Gastroesophageal sphincter (tissue), 3 donors: ENCODE data around the gene SMAD1.

Experiments
- EP300 ChIP-seq: sonication (generic); formaldehyde crosslinking; IDR thresholded peaks from one replicate; pipeline ENCODE4 v1.6.1; 2017; ENCODE audit warnings: antibody characterized with exemption, mild to moderate bottlenecking
- POLR2AphosphoS5 ChIP-seq: sonication (generic); formaldehyde crosslinking; IDR thresholded peaks from one replicate; pipeline ENCODE4 v1.6.1; 2017; ENCODE audit warnings: antibody characterized with exemption
- TF ChIP-seq, protein P1 (sequence below), 4 experiments: fragments of 200-600 bp in 2 of 4; fragments of 450-650 bp in 2 of 4; sonication (generic) in 1 of 4; IDR thresholded peaks; one replicate each; pipeline ENCODE4 v1.5.1; 2017 to 2019; ENCODE audit warnings: antibody characterized with exemption in 4 of 4, mild to moderate bottlenecking in 2 of 4, moderate library complexity in 2 of 4

DNA sequence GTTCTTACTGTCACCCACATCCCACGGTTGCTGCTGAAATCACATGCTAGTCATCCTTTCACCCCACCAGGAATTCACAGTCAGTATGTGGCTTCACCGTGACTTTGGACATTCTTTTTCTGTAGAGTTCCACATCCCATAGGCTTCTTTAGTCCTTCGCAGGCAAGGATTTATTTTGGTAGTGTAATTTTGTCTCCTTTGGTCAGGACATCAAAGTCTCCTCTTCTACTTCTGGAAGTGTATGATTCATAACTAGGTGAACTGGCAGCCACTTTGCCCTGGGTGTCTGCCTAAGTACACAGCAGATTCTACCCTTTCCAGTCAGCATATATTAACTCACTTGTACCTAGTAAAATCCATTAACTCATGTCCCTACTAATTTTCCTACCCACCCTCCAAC lies 99.3 kb downstream of the SMAD1 start:
- TF ChIP-seq EP300 (no peak), POLR2AphosphoS5 (no peak)
- TF ChIP-seq, protein P1, sequence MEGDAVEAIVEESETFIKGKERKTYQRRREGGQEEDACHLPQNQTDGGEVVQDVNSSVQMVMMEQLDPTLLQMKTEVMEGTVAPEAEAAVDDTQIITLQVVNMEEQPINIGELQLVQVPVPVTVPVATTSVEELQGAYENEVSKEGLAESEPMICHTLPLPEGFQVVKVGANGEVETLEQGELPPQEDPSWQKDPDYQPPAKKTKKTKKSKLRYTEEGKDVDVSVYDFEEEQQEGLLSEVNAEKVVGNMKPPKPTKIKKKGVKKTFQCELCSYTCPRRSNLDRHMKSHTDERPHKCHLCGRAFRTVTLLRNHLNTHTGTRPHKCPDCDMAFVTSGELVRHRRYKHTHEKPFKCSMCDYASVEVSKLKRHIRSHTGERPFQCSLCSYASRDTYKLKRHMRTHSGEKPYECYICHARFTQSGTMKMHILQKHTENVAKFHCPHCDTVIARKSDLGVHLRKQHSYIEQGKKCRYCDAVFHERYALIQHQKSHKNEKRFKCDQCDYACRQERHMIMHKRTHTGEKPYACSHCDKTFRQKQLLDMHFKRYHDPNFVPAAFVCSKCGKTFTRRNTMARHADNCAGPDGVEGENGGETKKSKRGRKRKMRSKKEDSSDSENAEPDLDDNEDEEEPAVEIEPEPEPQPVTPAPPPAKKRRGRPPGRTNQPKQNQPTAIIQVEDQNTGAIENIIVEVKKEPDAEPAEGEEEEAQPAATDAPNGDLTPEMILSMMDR (IDR thresholded peaks at IDR 0.05) = no peak
